ENCODE results near the gene F12. TPM values are rescaled to one million over a fixed set of nuclear protein-coding genes. Genes with fewer than 3 reads are reported as not detected.

The F12 gene
- total RNA-seq, 1 experiment from 2014 or later: 10.0 TPM

DNA sequence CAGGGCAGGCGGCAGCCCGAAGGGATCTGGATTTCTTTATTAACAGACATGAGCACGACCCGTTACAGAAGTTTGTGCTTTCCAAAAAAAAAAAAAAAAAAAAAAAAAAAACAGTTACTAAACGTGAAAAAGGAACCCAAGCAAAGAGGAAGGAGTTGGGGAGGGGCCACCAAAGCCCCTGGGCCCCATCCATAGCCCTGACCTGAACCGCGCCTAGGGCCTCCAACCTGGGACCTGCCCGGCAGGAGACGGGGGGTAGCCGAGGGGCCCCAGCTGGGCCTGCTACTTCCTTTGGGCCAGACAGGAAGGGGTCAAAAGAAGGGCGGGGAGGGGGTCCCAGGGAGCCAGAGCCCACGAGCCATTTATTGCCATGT, 47.2 kb upstream of the F12 start (continued):
- TF ChIP-seq MXD4 (CRISPR knock-in tag; IDR thresholded peaks at IDR 0.05; ENCODE audit: borderline replicate concordance): no peak
- TF ChIP-seq ZNF138 (CRISPR knock-in tag; conservative IDR thresholded peaks at IDR 0.05): no peak
- TF ChIP-seq, protein P1, sequence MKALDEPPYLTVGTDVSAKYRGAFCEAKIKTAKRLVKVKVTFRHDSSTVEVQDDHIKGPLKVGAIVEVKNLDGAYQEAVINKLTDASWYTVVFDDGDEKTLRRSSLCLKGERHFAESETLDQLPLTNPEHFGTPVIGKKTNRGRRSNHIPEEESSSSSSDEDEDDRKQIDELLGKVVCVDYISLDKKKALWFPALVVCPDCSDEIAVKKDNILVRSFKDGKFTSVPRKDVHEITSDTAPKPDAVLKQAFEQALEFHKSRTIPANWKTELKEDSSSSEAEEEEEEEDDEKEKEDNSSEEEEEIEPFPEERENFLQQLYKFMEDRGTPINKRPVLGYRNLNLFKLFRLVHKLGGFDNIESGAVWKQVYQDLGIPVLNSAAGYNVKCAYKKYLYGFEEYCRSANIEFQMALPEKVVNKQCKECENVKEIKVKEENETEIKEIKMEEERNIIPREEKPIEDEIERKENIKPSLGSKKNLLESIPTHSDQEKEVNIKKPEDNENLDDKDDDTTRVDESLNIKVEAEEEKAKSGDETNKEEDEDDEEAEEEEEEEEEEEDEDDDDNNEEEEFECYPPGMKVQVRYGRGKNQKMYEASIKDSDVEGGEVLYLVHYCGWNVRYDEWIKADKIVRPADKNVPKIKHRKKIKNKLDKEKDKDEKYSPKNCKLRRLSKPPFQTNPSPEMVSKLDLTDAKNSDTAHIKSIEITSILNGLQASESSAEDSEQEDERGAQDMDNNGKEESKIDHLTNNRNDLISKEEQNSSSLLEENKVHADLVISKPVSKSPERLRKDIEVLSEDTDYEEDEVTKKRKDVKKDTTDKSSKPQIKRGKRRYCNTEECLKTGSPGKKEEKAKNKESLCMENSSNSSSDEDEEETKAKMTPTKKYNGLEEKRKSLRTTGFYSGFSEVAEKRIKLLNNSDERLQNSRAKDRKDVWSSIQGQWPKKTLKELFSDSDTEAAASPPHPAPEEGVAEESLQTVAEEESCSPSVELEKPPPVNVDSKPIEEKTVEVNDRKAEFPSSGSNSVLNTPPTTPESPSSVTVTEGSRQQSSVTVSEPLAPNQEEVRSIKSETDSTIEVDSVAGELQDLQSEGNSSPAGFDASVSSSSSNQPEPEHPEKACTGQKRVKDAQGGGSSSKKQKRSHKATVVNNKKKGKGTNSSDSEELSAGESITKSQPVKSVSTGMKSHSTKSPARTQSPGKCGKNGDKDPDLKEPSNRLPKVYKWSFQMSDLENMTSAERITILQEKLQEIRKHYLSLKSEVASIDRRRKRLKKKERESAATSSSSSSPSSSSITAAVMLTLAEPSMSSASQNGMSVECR (CRISPR knock-in tag; IDR thresholded peaks at IDR 0.05; ENCODE audit: borderline replicate concordance): no peak
- no peak for TF ChIP-seq ATF2 (CRISPR knock-in tag; IDR thresholded peaks at IDR 0.05; ENCODE audit: borderline replicate concordance, low read depth)
- TF ChIP-seq GABPB1 (CRISPR knock-in tag; IDR thresholded peaks at IDR 0.05): no peak
- TF ChIP-seq, protein P2, sequence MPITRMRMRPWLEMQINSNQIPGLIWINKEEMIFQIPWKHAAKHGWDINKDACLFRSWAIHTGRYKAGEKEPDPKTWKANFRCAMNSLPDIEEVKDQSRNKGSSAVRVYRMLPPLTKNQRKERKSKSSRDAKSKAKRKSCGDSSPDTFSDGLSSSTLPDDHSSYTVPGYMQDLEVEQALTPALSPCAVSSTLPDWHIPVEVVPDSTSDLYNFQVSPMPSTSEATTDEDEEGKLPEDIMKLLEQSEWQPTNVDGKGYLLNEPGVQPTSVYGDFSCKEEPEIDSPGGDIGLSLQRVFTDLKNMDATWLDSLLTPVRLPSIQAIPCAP (CRISPR knock-in tag; IDR thresholded peaks at IDR 0.05): no peak
- TF ChIP-seq GRHL2 (CRISPR knock-in tag; IDR thresholded peaks at IDR 0.05; ENCODE audit: insufficient replicate concordance, severe bottlenecking): no peak

GRCh38 chr5:177455661-177456590, 46.6 kb upstream of the F12 start:
- peak overlapping the region; percentile 81 for H3K4me3 Mint-ChIP-seq
- DNase-seq (ENCODE audit: low spot score) (peak; percentile 98), ATAC-seq (peak; percentile 12)
- H3K36me3 Mint-ChIP-seq: peaks cover 16% of the 10 kb centered on the region
- ChIA-PET POLR2A (interaction anchor here (0.7 to 4.1 kb wide), 22 partner anchors 9 to 146 kb away, joined by 3 to 24 read pairs (median 7); partner anchors contain the start of genes GRK6, LMAN2, PDLIM7 and PRR7), CTCF (interaction anchor here (0.7 to 7.2 kb wide), 42 partner anchors 9 to 795 kb away, joined by 3 to 175 read pairs (median 8); partner anchors contain the start of genes GRK6, LMAN2, MXD3 and PDLIM7)
- H3K27ac Mint-ChIP-seq: peak overlapping the region; percentile 96
- peaks cover 30% of the 10 kb centered on the region for H3K4me1 Mint-ChIP-seq
- peaks cover 10% of the 10 kb centered on the region for H3K27me3 Mint-ChIP-seq (ENCODE audit: low read depth)
- H3K9me3 Mint-ChIP-seq: no peaks in the 10 kb centered on the region
- TF ChIP-seq PRRX2 (CRISPR knock-in tag; IDR thresholded peaks at IDR 0.05) (peak; percentile 77), ZNF232 (CRISPR knock-in tag; IDR thresholded peaks at IDR 0.05) (no peak), PRDM15 (CRISPR knock-in tag; IDR thresholded peaks at IDR 0.05) (no peak), NFYB (CRISPR knock-in tag; conservative IDR thresholded peaks at IDR 0.05; ENCODE audit: low read depth) (no peak), GTF2I (CRISPR knock-in tag; conservative IDR thresholded peaks at IDR 0.05) (no peak), NR3C1 (CRISPR knock-in tag; conservative IDR thresholded peaks at IDR 0.05; ENCODE audit: low read depth) (no peak), MYBL2 (CRISPR knock-in tag; IDR thresholded peaks at IDR 0.05) (no peak; the same call in 1 of the 2 replicates), JAZF1 (CRISPR knock-in tag; IDR thresholded peaks at IDR 0.05) (no peak), FOXJ3 (CRISPR knock-in tag; IDR thresholded peaks at IDR 0.05; ENCODE audit: borderline replicate concordance) (no peak), NR2C2 (CRISPR knock-in tag; IDR thresholded peaks at IDR 0.05) (no peak), E2F1 (CRISPR knock-in tag; IDR thresholded peaks at IDR 0.05) (no peak; the same call in 1 of the 2 replicates)
- TF ChIP-seq, protein P3, sequence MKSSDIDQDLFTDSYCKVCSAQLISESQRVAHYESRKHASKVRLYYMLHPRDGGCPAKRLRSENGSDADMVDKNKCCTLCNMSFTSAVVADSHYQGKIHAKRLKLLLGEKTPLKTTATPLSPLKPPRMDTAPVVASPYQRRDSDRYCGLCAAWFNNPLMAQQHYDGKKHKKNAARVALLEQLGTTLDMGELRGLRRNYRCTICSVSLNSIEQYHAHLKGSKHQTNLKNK (CRISPR knock-in tag; IDR thresholded peaks at IDR 0.05): no peak
- TF ChIP-seq, protein P4, sequence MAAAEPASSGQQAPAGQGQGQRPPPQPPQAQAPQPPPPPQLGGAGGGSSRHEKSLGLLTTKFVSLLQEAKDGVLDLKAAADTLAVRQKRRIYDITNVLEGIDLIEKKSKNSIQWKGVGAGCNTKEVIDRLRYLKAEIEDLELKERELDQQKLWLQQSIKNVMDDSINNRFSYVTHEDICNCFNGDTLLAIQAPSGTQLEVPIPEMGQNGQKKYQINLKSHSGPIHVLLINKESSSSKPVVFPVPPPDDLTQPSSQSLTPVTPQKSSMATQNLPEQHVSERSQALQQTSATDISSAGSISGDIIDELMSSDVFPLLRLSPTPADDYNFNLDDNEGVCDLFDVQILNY (CRISPR knock-in tag; IDR thresholded peaks at IDR 0.05): no peak; the same call in 1 of the 2 replicates

All from WTC11 (cell line).